ENCODE data around the gene GAPDHS.

GAPDHS gene

DNA sequence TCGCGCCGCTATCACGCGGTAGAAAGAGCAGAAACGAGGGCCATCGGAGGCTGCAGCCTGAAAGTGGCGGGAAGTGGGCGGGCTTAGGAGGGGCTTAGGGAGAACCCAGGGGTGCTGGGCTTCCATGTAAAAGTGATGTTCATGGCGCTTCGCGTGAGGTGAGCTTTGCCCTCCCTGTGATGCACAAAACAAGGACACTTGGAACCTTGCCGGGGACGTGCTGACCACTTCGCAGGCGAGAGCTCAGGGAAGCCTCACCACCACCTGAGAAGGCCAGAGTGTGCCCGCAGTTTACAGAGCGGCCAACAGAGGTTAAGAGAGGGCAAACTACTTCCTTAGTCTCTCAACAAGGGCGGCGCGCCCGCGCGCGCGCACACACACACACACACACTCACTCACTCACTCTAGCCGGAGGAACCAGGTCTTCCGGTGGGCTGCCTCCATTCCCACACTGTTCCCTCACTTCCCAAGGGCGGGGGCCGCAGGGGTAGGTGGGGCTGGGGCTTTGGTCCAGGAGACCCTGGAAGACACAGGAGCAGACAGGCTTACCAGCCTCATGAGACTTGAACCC is 651 bp downstream of the GAPDHS start:
- TF ChIP-seq, protein P1, sequence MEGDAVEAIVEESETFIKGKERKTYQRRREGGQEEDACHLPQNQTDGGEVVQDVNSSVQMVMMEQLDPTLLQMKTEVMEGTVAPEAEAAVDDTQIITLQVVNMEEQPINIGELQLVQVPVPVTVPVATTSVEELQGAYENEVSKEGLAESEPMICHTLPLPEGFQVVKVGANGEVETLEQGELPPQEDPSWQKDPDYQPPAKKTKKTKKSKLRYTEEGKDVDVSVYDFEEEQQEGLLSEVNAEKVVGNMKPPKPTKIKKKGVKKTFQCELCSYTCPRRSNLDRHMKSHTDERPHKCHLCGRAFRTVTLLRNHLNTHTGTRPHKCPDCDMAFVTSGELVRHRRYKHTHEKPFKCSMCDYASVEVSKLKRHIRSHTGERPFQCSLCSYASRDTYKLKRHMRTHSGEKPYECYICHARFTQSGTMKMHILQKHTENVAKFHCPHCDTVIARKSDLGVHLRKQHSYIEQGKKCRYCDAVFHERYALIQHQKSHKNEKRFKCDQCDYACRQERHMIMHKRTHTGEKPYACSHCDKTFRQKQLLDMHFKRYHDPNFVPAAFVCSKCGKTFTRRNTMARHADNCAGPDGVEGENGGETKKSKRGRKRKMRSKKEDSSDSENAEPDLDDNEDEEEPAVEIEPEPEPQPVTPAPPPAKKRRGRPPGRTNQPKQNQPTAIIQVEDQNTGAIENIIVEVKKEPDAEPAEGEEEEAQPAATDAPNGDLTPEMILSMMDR (IDR thresholded peaks at IDR 0.05; ENCODE audit: low read depth, low read length), result no peak
- no peak for DNase-seq (ENCODE audit: low read depth, low spot score)
- in situ Hi-C loops (cut with HindIII; ENCODE audit: low sequenced_read_pairs), result no loop called here
- H3K4me3 ChIP-seq (ENCODE audit: low read depth, low read length), result no peak overlapping the region

DNA sequence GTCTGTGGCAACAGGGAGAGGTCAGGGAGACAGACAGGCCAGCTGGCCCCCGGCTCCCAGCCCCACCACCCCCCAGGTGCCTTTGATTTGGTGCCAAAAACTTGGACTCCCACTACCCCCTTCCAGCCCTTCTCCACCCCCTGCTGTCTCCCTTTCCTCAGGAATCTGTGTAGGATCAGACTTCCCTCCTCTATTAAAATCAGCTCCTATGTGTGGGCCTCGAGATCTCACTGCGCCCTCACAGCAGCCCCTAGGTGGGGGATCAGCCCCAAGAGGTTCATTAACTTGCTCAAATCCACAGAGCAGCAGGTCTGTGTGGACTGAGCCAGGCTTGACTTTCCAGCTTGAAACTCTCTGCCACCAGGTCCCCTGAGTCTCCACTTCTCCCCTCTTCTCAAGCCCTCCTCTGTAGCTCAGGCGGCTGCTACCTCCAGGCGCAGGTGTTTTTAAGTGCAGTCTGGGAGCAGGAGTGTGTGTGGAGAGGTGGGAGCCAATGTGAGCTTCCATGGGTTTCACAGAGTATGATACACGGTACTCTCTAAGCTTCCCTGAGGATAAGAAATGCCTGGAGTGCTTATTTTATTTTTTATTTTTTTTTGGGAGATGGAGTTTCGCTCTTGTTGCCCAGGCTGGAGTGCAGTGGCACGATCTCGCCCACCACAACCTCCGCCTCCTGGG is 1.7 kb downstream of the GAPDHS start:
- TF ChIP-seq, protein P1 (IDR thresholded peaks at IDR 0.05; ENCODE audit: low read depth, low read length), result no peak
- DNase-seq (ENCODE audit: low read depth, low spot score), result no peak
- H3K4me3 ChIP-seq (ENCODE audit: low read depth, low read length), result no peak overlapping the region
- in situ Hi-C loops (cut with HindIII; ENCODE audit: low sequenced_read_pairs), result no loop called here

DNA sequence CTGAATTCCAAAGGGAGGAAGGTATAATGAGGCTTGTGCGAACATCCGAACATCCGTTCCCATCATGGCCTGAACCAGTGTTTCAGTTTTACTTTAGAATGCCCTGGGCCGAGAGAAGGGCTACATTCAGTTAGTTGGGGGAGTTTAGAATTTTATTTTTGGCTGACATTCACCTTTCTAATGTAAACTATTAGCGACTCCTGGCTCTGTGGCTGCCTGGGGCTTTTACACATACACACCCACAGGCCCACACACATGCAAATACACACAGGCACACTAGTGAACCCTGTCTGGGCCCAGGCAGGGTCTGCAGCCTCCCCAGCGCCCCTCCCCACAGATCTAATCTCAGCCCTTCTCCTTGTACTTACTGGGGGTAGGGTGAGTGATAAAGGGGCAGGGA is 6.1 kb downstream of the GAPDHS start:
- TF ChIP-seq, protein P1 (IDR thresholded peaks at IDR 0.05; ENCODE audit: low read depth, low read length), result no peak
- no peak overlapping the region for H3K4me3 ChIP-seq (ENCODE audit: low read depth, low read length)
- no peak for DNase-seq (ENCODE audit: low read depth, low spot score)
- in situ Hi-C loops (cut with HindIII; ENCODE audit: low sequenced_read_pairs), result no loop called here

DNA sequence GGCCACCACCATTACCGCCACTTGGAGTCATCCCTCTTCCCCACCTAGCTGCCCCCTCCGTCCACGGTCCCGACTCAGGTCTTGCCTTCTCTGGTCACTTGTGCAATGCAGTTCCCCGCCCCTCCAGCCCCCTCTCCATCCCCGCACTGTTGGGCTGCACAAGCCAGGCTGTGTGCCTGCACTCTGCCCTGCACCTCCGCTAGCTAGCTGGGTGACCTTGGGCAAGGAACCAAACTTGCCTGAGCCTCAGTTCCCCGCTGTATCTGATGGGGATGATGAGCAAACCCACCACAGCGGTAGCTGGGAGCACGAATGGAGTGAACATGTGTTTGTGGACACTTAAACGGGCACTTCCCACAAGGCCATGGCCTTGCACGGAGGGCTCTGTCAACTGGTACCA is 6.6 kb downstream of the GAPDHS start:
- in situ Hi-C loops (cut with HindIII; ENCODE audit: low sequenced_read_pairs), result no loop called here
- TF ChIP-seq, protein P1 (IDR thresholded peaks at IDR 0.05; ENCODE audit: low read depth, low read length), result no peak
- no peak for DNase-seq (ENCODE audit: low read depth, low spot score)
- no peak overlapping the region for H3K4me3 ChIP-seq (ENCODE audit: low read depth, low read length)

DNA sequence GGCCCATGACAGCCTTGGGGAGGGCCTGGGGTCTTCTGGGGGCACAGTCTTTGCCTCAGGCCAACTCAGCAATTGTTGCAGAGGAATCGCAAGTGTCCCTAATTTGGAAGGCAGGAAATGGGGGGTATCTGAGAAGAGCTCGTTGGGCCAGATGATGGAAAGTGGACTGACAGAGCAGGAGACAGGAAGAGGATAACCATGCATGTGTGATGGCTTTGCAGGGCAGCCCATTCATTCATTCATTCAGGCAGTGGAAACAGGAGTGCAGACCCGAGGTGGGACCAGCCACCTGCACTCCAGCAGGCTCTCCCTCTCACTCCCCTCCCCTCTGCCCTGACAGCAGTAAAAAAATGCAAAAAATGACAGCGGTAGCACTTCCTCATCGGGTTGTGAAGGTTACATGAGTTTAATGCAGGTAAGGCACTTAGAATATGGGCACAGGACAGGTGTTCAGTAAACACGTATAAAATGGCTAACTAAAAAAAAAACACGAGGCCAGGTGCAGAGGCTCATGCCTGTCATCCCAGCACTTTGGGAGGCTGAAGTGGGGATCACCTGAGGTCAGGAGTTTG is 7.2 kb downstream of the GAPDHS start:
- TF ChIP-seq, protein P1 (IDR thresholded peaks at IDR 0.05; ENCODE audit: low read depth, low read length), result no peak
- DNase-seq (ENCODE audit: low read depth, low spot score), result no peak
- no peak overlapping the region for H3K4me3 ChIP-seq (ENCODE audit: low read depth, low read length)
- in situ Hi-C loops (cut with HindIII; ENCODE audit: low sequenced_read_pairs), result no loop called here

DNA sequence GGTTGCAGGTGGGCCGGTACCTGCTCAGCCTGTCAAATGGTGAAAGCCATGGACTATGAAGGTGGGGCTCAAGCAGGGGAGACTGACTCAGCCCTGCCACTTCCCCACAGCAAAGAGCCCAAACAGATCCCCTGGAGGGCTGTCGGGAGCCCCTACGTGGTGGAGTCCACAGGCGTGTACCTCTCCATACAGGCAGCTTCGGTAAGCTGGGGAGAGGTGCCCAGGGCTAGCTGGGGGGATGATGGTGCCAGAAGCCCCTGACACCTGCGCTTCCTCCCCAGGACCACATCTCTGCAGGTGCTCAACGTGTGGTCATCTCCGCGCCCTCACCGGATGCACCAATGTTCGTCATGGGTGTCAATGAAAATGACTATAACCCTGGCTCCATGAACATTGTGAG is 9.0 kb downstream of the GAPDHS start:
- in situ Hi-C loops (cut with HindIII; ENCODE audit: low sequenced_read_pairs), result no loop called here
- no peak overlapping the region for H3K4me3 ChIP-seq (ENCODE audit: low read depth, low read length)
- TF ChIP-seq, protein P1 (IDR thresholded peaks at IDR 0.05; ENCODE audit: low read depth, low read length), result no peak
- no peak for DNase-seq (ENCODE audit: low read depth, low spot score)

Measured in astrocyte of the spinal cord (primary cell).